Mammary epithelial cell (primary cell): ENCODE results near the gene QRICH1.

Source experiments
- CTCF ChIP-seq, 2 donors: IDR thresholded peaks in 1 of 2; conservative IDR thresholded peaks in 1 of 2; 2 replicates each; pipeline ENCODE4 v1.5.1; 2011 to 2012; ENCODE audit warnings: inconsistent platforms in 2 of 2, low read length in 2 of 2, mild to moderate bottlenecking in 2 of 2, control low read depth in 1 of 2, low read depth in 1 of 2; ENCODE audit not compliant: insufficient read depth in 1 of 2; ENCODE audit errors: extremely low read depth in 1 of 2
- EZH2 ChIP-seq: IDR thresholded peaks from 2 replicates; pipeline ENCODE4 v1.6.1; 2012; ENCODE audit warnings: low read length, inconsistent platforms, borderline replicate concordance

DNA sequence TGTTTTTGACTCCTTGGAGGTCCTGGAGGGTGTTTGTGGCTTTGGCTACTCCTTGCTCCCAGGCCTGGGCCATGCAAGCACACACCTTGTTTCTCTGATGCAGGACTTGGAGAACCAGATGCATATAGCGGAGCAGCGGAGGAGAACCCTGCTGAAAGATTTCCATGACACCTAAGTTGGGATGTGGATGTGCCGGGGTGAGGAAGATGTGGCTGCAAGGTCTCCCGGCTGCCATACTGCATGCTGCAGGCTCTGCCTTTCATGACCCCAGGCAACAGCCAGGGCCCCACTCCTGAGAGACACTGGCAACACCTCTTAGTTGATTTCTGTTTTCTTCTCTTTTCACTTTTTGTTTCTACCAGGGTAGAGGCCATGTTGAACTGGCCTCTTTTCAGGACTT lies 110.8 kb downstream of the QRICH1 start:
- TF ChIP-seq CTCF (conservative IDR thresholded peaks at IDR 0.05 in 1 of 2, IDR thresholded peaks at IDR 0.05 in 1 of 2; ENCODE audit: extremely low read depth in 1 of 2, insufficient read depth in 1 of 2, low read depth in 1 of 2, low read length in 2 of 2) (no peak), EZH2 (no peak)
